ENCODE measurements around the gene CLN5. TPM values are rescaled to one million over a fixed set of nuclear protein-coding genes. Genes with fewer than 3 reads are reported as not detected.

Gene CLN5
- total and polyA plus RNA-seq, 2 donors (not counting 3 experiments of a cell fraction or from before 2014, with no cell fraction given): 16.5 to 22.7 TPM

DNA sequence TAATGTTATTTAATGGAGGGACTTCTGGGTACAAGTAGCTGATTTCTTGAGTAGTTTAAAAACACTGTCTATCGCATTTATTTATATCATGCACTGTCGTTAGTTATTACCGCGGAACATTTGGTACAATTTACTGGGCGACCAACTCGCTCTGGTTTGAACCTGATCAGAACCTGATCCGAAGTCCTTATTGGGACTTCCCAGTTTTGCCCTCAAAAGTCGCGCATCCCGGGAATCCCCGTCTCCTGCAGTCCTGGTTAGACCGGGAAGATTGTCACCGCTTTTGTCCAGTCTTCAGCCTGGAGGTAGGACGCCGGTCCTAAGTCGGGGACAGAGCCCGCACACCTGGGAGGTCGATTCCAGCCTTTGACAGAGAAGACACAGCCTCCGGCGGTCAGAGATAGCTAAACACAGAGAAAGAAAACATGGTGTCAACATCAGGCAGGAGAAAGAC, 694 bp downstream of the CLN5 start:
- Histone ChIP-seq H3K4me3 (replicated peaks in 1 of 3; ENCODE audit: insufficient read depth in 1 of 3, low read depth in 1 of 3, low read length in 3 of 3) (peak overlapping the region; percentile 36 to 90 (median 83)), H3K9me1 (replicated peaks; ENCODE audit: control insufficient read depth, extremely low read depth, insufficient read depth, low read length) (no peaks in the 10 kb centered on the region), H3K27me3 (ENCODE audit: control insufficient read depth in 2 of 2, insufficient read depth in 2 of 2, low read length in 2 of 2) (no peaks in the 10 kb centered on the region), H3K36me3 (ENCODE audit: control insufficient read depth in 2 of 2, extremely low read depth in 1 of 2, insufficient read depth in 2 of 2, low read length in 2 of 2) (no peaks in the 10 kb centered on the region), H3K79me2 (ENCODE audit: control insufficient read depth, insufficient read depth, low read length) (peaks cover 8% of the 10 kb centered on the region), H3K9ac (replicated peaks; ENCODE audit: extremely low read depth, insufficient read depth, low read length) (peak overlapping the region; percentile 91), H3K4me2 (ENCODE audit: insufficient read depth, low read length) (peak overlapping the region; percentile 98), H3K4me1 (ENCODE audit: control insufficient read depth, extremely low read depth, insufficient read depth, low read length) (peaks cover 13% of the 10 kb centered on the region), H3K27ac (ENCODE audit: insufficient read depth, low read depth, low read length) (peak overlapping the region; percentile 40), H2AFZ (ENCODE audit: low read depth, low read length) (peak overlapping the region; percentile 71), H3K9me3 (replicated peaks; ENCODE audit: control insufficient read depth, insufficient read depth, low read length) (no peaks in the 10 kb centered on the region), H4K20me1 (replicated peaks; ENCODE audit: control insufficient read depth, extremely low read depth, insufficient read depth, low read length) (no peaks in the 10 kb centered on the region)
- ChIA-PET POLR2A (no interaction called here), CTCF (interaction anchor here (1.0 to 2.6 kb wide), 3 partner anchors 10 to 486 kb away, joined by 5 to 8 read pairs (median 7); no protein-coding TSS in a partner anchor)
- dilution Hi-C loops (cut with MboI; ENCODE audit: extremely low pct_ligation_motif_present, low sequenced_read_pairs) (no loop called here), intact Hi-C loops (cut with micrococcal nuclease) (loop anchor here (1.0 to 5.0 kb wide), 3 partner anchors 35 to 486 kb away; partner anchors contain the start of gene FBXL3)
- peak; percentile 46 for DNase-seq (ENCODE audit: low read depth, low spot score)
- FAIRE-seq: peak; percentile 61
- TF ChIP-seq, protein P1, sequence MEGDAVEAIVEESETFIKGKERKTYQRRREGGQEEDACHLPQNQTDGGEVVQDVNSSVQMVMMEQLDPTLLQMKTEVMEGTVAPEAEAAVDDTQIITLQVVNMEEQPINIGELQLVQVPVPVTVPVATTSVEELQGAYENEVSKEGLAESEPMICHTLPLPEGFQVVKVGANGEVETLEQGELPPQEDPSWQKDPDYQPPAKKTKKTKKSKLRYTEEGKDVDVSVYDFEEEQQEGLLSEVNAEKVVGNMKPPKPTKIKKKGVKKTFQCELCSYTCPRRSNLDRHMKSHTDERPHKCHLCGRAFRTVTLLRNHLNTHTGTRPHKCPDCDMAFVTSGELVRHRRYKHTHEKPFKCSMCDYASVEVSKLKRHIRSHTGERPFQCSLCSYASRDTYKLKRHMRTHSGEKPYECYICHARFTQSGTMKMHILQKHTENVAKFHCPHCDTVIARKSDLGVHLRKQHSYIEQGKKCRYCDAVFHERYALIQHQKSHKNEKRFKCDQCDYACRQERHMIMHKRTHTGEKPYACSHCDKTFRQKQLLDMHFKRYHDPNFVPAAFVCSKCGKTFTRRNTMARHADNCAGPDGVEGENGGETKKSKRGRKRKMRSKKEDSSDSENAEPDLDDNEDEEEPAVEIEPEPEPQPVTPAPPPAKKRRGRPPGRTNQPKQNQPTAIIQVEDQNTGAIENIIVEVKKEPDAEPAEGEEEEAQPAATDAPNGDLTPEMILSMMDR (IDR thresholded peaks at IDR 0.05; ENCODE audit: extremely low read depth in 1 of 2, insufficient read depth in 1 of 2, low read depth in 1 of 2, low read length in 2 of 2): no peak
- TF ChIP-seq GATA2 (IDR thresholded peaks at IDR 0.05; ENCODE audit: insufficient read depth, insufficient read length, low read depth, low read length): no peak
- TF ChIP-seq MYC (IDR thresholded peaks at IDR 0.05; ENCODE audit: low read depth, low read length): no peak
- TF ChIP-seq POLR2A (IDR thresholded peaks at IDR 0.05; ENCODE audit: low read depth, low read length): no peak
- TF ChIP-seq JUN (IDR thresholded peaks at IDR 0.05; ENCODE audit: borderline replicate concordance, insufficient read depth, insufficient read length, low read depth): no peak
- BruUV-seq (replicated peaks): TSS peak; percentile 54

DNA sequence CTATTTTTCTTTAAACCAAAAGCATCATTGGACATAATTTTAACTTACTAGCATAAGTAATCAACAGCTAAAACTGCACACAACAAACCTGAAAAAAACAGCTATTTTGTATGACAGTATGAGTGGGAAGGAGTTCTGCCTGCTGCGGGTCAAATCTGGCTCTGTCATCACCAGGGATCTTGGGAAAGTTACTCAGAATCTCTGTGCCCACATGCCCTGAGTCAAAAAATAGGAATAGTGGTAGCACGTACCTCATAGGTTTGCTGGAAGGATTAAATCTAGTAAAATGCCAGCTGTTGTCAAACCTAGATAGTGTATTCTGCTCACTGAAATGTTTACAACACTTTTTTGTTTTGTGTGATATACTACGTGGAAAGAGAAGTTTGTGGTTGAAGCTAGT, 1.1 kb downstream of the CLN5 start:
- no peaks in the 10 kb centered on the region for H4K20me1 ChIP-seq (replicated peaks; ENCODE audit: control insufficient read depth, extremely low read depth, insufficient read depth, low read length)
- DNase-seq (ENCODE audit: low read depth, low spot score) (no peak), FAIRE-seq (no peak)
- dilution Hi-C loops (cut with MboI; ENCODE audit: extremely low pct_ligation_motif_present, low sequenced_read_pairs): no loop called here
- H3K9me1 ChIP-seq (replicated peaks; ENCODE audit: control insufficient read depth, extremely low read depth, insufficient read depth, low read length): no peaks in the 10 kb centered on the region
- H3K4me1 ChIP-seq (ENCODE audit: control insufficient read depth, extremely low read depth, insufficient read depth, low read length): peaks cover 13% of the 10 kb centered on the region
- ChIA-PET POLR2A (no interaction called here), CTCF (interaction anchor here (1.0 to 2.6 kb wide), 3 partner anchors 9 to 485 kb away, joined by 5 to 8 read pairs (median 7); no protein-coding TSS in a partner anchor)
- H3K4me3 ChIP-seq (replicated peaks in 1 of 3; ENCODE audit: insufficient read depth in 1 of 3, low read depth in 1 of 3, low read length in 3 of 3): peak overlapping the region in 2 of 3 experiments; percentile 36 to 83
- H3K9ac ChIP-seq (replicated peaks; ENCODE audit: extremely low read depth, insufficient read depth, low read length): peak overlapping the region; percentile 91
- no peaks in the 10 kb centered on the region for H3K36me3 ChIP-seq (ENCODE audit: control insufficient read depth in 2 of 2, extremely low read depth in 1 of 2, insufficient read depth in 2 of 2, low read length in 2 of 2)
- H3K9me3 ChIP-seq (replicated peaks; ENCODE audit: control insufficient read depth, insufficient read depth, low read length): no peaks in the 10 kb centered on the region
- H3K27ac ChIP-seq (ENCODE audit: insufficient read depth, low read depth, low read length): no peak overlapping the region
- BruUV-seq (replicated peaks): no TSS peak
- peak overlapping the region; percentile 98 for H3K4me2 ChIP-seq (ENCODE audit: insufficient read depth, low read length)
- peaks cover 8% of the 10 kb centered on the region for H3K79me2 ChIP-seq (ENCODE audit: control insufficient read depth, insufficient read depth, low read length)
- no peak for TF ChIP-seq POLR2AphosphoS5 (IDR thresholded peaks at IDR 0.05; ENCODE audit: insufficient read depth, low read depth, low read length)
- TF ChIP-seq, protein P1 (IDR thresholded peaks at IDR 0.05; ENCODE audit: extremely low read depth in 1 of 2, insufficient read depth in 1 of 2, low read depth in 1 of 2, low read length in 2 of 2): no peak
- no peak for TF ChIP-seq MYC (IDR thresholded peaks at IDR 0.05; ENCODE audit: low read depth, low read length)
- no peak for TF ChIP-seq EZH2 (IDR thresholded peaks at IDR 0.05; ENCODE audit: borderline replicate concordance, low read depth, low read length, severe bottlenecking)
- no peak for TF ChIP-seq FOS (IDR thresholded peaks at IDR 0.05; ENCODE audit: borderline replicate concordance, insufficient read depth, low read length)
- TF ChIP-seq, protein P2, sequence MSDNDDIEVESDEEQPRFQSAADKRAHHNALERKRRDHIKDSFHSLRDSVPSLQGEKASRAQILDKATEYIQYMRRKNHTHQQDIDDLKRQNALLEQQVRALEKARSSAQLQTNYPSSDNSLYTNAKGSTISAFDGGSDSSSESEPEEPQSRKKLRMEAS (IDR thresholded peaks at IDR 0.05; ENCODE audit: insufficient read depth, insufficient read length): no peak
- TF ChIP-seq GATA2 (IDR thresholded peaks at IDR 0.05; ENCODE audit: insufficient read depth, insufficient read length, low read depth, low read length): no peak
- TF ChIP-seq POLR2A (IDR thresholded peaks at IDR 0.05; ENCODE audit: low read depth, low read length): no peak
- no peak for TF ChIP-seq JUN (IDR thresholded peaks at IDR 0.05; ENCODE audit: borderline replicate concordance, insufficient read depth, insufficient read length, low read depth)
- intact Hi-C loops (cut with micrococcal nuclease): loop anchor here (5.0 kb wide), 1 partner anchor 111 kb away; no protein-coding TSS in a partner anchor
- no peaks in the 10 kb centered on the region for H3K27me3 ChIP-seq (ENCODE audit: control insufficient read depth in 2 of 2, insufficient read depth in 2 of 2, low read length in 2 of 2)
- H2AFZ ChIP-seq (ENCODE audit: low read depth, low read length): no peak overlapping the region
